ENCODE results near the gene DDX1.

- TF ChIP-seq FOXM1 (IDR thresholded peaks at IDR 0.05; ENCODE audit: borderline replicate concordance) (no peak), FOXK2 (IDR thresholded peaks at IDR 0.05) (no peak), SP1 (IDR thresholded peaks at IDR 0.05) (no peak), ARNT (IDR thresholded peaks at IDR 0.05) (no peak), PKNOX1 (IDR thresholded peaks at IDR 0.05) (no peak), NFRKB (IDR thresholded peaks at IDR 0.05) (no peak), SUZ12 (IDR thresholded peaks at IDR 0.05) (no peak), FOXA1 (IDR thresholded peaks at IDR 0.05) (no peak), ELF4 (IDR thresholded peaks at IDR 0.05) (no peak), TARDBP (IDR thresholded peaks at IDR 0.05) (no peak), HDGF (IDR thresholded peaks at IDR 0.05; ENCODE audit: borderline replicate concordance) (no peak), BHLHE40 (IDR thresholded peaks at IDR 0.05; ENCODE audit: borderline replicate concordance) (no peak), ZNF384 (IDR thresholded peaks at IDR 0.05) (no peak)
Observed at GRCh38 chr2:15614545-15615300, 23.1 kb downstream of the DDX1 start.

Data from HEK293T (cell line).